Right lobe of liver (tissue), 4 donors: Measurements from ENCODE around the gene MRPS16.

Source experiments
- CTCF ChIP-seq, 4 donors: fragments of 200-600 bp in 3 of 4; fragments of 450-650 bp in 1 of 4; IDR thresholded peaks; one replicate each; pipeline versions ENCODE4 v1.5.1 to v1.8.0; 2016 to 2022; ENCODE audit warnings: antibody characterized with exemption in 4 of 4, mild to moderate bottlenecking in 2 of 4
- POLR2A ChIP-seq: fragments of 450-650 bp; IDR thresholded peaks from one replicate; pipeline ENCODE4 v1.6.1; 2017; ENCODE audit warnings: antibody characterized with exemption, mild to moderate bottlenecking
- donor health status: DM: no; HTN: no; CAD: no.
- donor health status: DM: no; HTN: no; CAD: no.
- donor health status: DM: no; HTN: yes; CAD: no.

- TF ChIP-seq CTCF (IDR thresholded peaks at IDR 0.05) = no peak
- no peak for TF ChIP-seq POLR2A
Observed at GRCh38 chr10:73205890-73206289, 46.6 kb downstream of the MRPS16 start.
